Activated naive CD8-positive, alpha-beta T cell treated with anti-CD3 and anti-CD28 coated beads, Interleukin-2, amount 10 ng/mL, durations not matched to agents 7 days and 5 days (primary cell): Measurements from ENCODE around the gene SAC3D1. TPM values are rescaled to one million over a fixed set of nuclear protein-coding genes. Genes with fewer than 3 reads are reported as not detected.

Source experiments
- ATAC-seq: fragments of 150-1000 bp; cut with Tn5 transposase; one replicate; pipeline ENCODE4 v1.10.0; 2021; ENCODE audit warnings: low read depth, moderate library complexity
- POLR2A ChIA-PET: fragments of 350-600 bp; sonication (Branson Sonifier 250); formaldehyde crosslinking; loops from one replicate; lab custom pipeline; 2021; ENCODE audit warnings: antibody characterized with exemption; lab: Charles Lee
- DNase-seq: peaks from one replicate; pipeline ENCODE4 v3.0.0; 2021
- H3K27ac Mint-ChIP-seq: one replicate; pipeline ENCODE4 v1.8.0; 2022; ENCODE audit warnings: mild to moderate bottlenecking, mixed read lengths
- H3K27me3 Mint-ChIP-seq: one replicate; pipeline ENCODE4 v1.8.0; 2022; ENCODE audit warnings: mild to moderate bottlenecking, moderate library complexity, mixed read lengths
- H3K36me3 Mint-ChIP-seq: one replicate; pipeline ENCODE4 v1.8.0; 2021; ENCODE audit warnings: mild to moderate bottlenecking, mixed read lengths
- H3K4me1 Mint-ChIP-seq: one replicate; pipeline ENCODE4 v1.8.0; 2021; ENCODE audit warnings: mixed read lengths
- H3K4me3 Mint-ChIP-seq: one replicate; pipeline ENCODE4 v1.8.0; 2022; ENCODE audit warnings: mild to moderate bottlenecking, moderate library complexity, mixed read lengths
- H3K9me3 Mint-ChIP-seq: one replicate; pipeline ENCODE4 v1.8.0; 2021; ENCODE audit warnings: mixed read lengths
- total RNA-seq, 2 experiments: library from RNA; stranded (reverse); gene quantifications; one replicate each; pipeline ENCODE4 v1.2.3, GENCODE V29; 2021

Gene SAC3D1
- total RNA-seq, 2 experiments from 2014 or later = 24.2 to 25.8 TPM

GRCh38 chr11:65071907-65072630, 31.1 kb downstream of the SAC3D1 start:
- Mint-ChIP-seq H3K4me3 (no peak overlapping the region), H3K36me3 (peaks cover 13% of the 10 kb centered on the region), H3K27ac (no peak overlapping the region), H3K4me1 (peaks cover 8% of the 10 kb centered on the region), H3K9me3 (no peaks in the 10 kb centered on the region), H3K27me3 (no peaks in the 10 kb centered on the region)
- POLR2A ChIA-PET = no interaction called here
- DNase-seq = no peak
- ATAC-seq = no peak

- H3K4me3 Mint-ChIP-seq = no peak overlapping the region
- POLR2A ChIA-PET = no interaction called here
- no peaks in the 10 kb centered on the region for H3K27me3 Mint-ChIP-seq
- peaks cover 12% of the 10 kb centered on the region for H3K4me1 Mint-ChIP-seq
- no peak overlapping the region for H3K27ac Mint-ChIP-seq
- peaks cover 15% of the 10 kb centered on the region for H3K36me3 Mint-ChIP-seq
- DNase-seq (no peak), ATAC-seq (no peak)
- H3K9me3 Mint-ChIP-seq = no peaks in the 10 kb centered on the region
Observed at GRCh38 chr11:65072631-65072966, 31.6 kb downstream of the SAC3D1 start.

GRCh38 chr11:65077451-65077850, 36.4 kb downstream of the SAC3D1 start:
- Mint-ChIP-seq H3K4me1 (peaks cover 44% of the 10 kb centered on the region), H3K27me3 (no peaks in the 10 kb centered on the region), H3K27ac (peak overlapping the region; percentile 21), H3K4me3 (no peak overlapping the region), H3K36me3 (peaks cover 38% of the 10 kb centered on the region), H3K9me3 (no peaks in the 10 kb centered on the region)
- POLR2A ChIA-PET = no interaction called here
- DNase-seq (no peak), ATAC-seq (no peak)

GRCh38 chr11:65078151-65078550, 37.1 kb downstream of the SAC3D1 start:
- Mint-ChIP-seq H3K4me1 (peaks cover 50% of the 10 kb centered on the region), H3K4me3 (peak overlapping the region; percentile 53), H3K9me3 (no peaks in the 10 kb centered on the region), H3K27me3 (no peaks in the 10 kb centered on the region), H3K27ac (peak overlapping the region; percentile 85), H3K36me3 (peaks cover 44% of the 10 kb centered on the region)
- ATAC-seq = peak; percentile 85
- POLR2A ChIA-PET = no interaction called here
- peak; percentile 76 for DNase-seq

GRCh38 chr11:65078786-65079342, 37.9 kb downstream of the SAC3D1 start:
- ATAC-seq (no peak), DNase-seq (no peak)
- Mint-ChIP-seq H3K9me3 (no peaks in the 10 kb centered on the region), H3K27ac (peak overlapping the region; percentile 85), H3K27me3 (no peaks in the 10 kb centered on the region), H3K36me3 (peaks cover 44% of the 10 kb centered on the region), H3K4me1 (peaks cover 51% of the 10 kb centered on the region), H3K4me3 (peak overlapping the region; percentile 53)
- POLR2A ChIA-PET = interaction anchor here (1.1 kb wide), 1 partner anchor 39 kb away, joined by 4 read pairs; no protein-coding TSS in a partner anchor

GRCh38 chr11:65083134-65083833, 42.3 kb downstream of the SAC3D1 start:
- ATAC-seq (peak; percentile 11), DNase-seq (no peak)
- H3K36me3 Mint-ChIP-seq = peaks cover 35% of the 10 kb centered on the region
- H3K4me3 Mint-ChIP-seq = peak overlapping the region; percentile 98
- POLR2A ChIA-PET = interaction anchor here (0.9 to 2.3 kb wide), 12 partner anchors 13 to 338 kb away, joined by 3 to 15 read pairs (median 4); partner anchors contain the start of genes ARL2, FAU, MRPL49 and PPP2R5B
- no peaks in the 10 kb centered on the region for H3K9me3 Mint-ChIP-seq
- peaks cover 46% of the 10 kb centered on the region for H3K4me1 Mint-ChIP-seq
- H3K27me3 Mint-ChIP-seq = no peaks in the 10 kb centered on the region
- peak overlapping the region; percentile 99 for H3K27ac Mint-ChIP-seq

- no peaks in the 10 kb centered on the region for H3K27me3 Mint-ChIP-seq
- peaks cover 41% of the 10 kb centered on the region for H3K4me1 Mint-ChIP-seq
- POLR2A ChIA-PET = interaction anchor here (1.0 to 2.3 kb wide), 9 partner anchors 12 to 337 kb away, joined by 3 to 15 read pairs (median 4); partner anchors contain the start of genes ARL2, FAU, MRPL49 and SAC3D1
- ATAC-seq (peak; percentile 83), DNase-seq (peak; percentile 100)
- peak within 1 kb of the TSS; percentile 98 for H3K4me3 Mint-ChIP-seq
- peak within 1 kb of the TSS; percentile 99 for H3K27ac Mint-ChIP-seq
- H3K36me3 Mint-ChIP-seq = peaks cover 34% of the 10 kb centered on the region
- H3K9me3 Mint-ChIP-seq = no peaks in the 10 kb centered on the region
Observed at GRCh38 chr11:65083834-65084597, 43.0 kb downstream of the SAC3D1 start, which contains the start of the genes CDCA5 and ZFPL1. Gene CDCA5, minus strand, starts transcription at chr11:65084040. Its CDS starts 62 bp downstream, at chr11:65083978. Gene ZFPL1, plus strand, starts transcription at chr11:65084222. Its CDS starts 477 bp downstream, at chr11:65084699.

- Mint-ChIP-seq H3K27me3 (no peaks in the 10 kb centered on the region), H3K9me3 (no peaks in the 10 kb centered on the region), H3K27ac (peak overlapping the region; percentile 99), H3K4me1 (peaks cover 39% of the 10 kb centered on the region), H3K4me3 (peak overlapping the region; percentile 98), H3K36me3 (peaks cover 36% of the 10 kb centered on the region)
- POLR2A ChIA-PET = interaction anchor here (0.8 to 2.2 kb wide), 4 partner anchors 12 to 178 kb away, joined by 3 to 13 read pairs (median 6); partner anchors contain the start of genes FAU, MRPL49, VPS51 and ZNHIT2
- DNase-seq = no peak
- ATAC-seq = no peak
Observed at GRCh38 chr11:65084598-65085375, 43.8 kb downstream of the SAC3D1 start.

- no peak for DNase-seq
- no peak for ATAC-seq
- peaks cover 31% of the 10 kb centered on the region for H3K36me3 Mint-ChIP-seq
- POLR2A ChIA-PET = interaction anchor here (0.8 to 2.2 kb wide), 3 partner anchors 11 to 177 kb away, joined by 3 to 13 read pairs (median 5); partner anchors contain the start of genes FAU, MRPL49 and VPS51
- peak overlapping the region; percentile 99 for H3K27ac Mint-ChIP-seq
- H3K27me3 Mint-ChIP-seq = no peaks in the 10 kb centered on the region
- H3K9me3 Mint-ChIP-seq = no peaks in the 10 kb centered on the region
- H3K4me1 Mint-ChIP-seq = peaks cover 36% of the 10 kb centered on the region
- peak overlapping the region; percentile 98 for H3K4me3 Mint-ChIP-seq
Observed at GRCh38 chr11:65085446-65085845, 44.4 kb downstream of the SAC3D1 start.

- DNase-seq = no peak
- H3K27me3 Mint-ChIP-seq = no peaks in the 10 kb centered on the region
- no peak overlapping the region for H3K27ac Mint-ChIP-seq
- peaks cover 24% of the 10 kb centered on the region for H3K4me1 Mint-ChIP-seq
- H3K36me3 Mint-ChIP-seq = peaks cover 21% of the 10 kb centered on the region
- POLR2A ChIA-PET = interaction anchor here (2.2 kb wide), 1 partner anchor 10 kb away, joined by 13 read pairs; the partner anchor contains the start of gene VPS51
- ATAC-seq = no peak
- H3K4me3 Mint-ChIP-seq = no peak overlapping the region
- H3K9me3 Mint-ChIP-seq = no peaks in the 10 kb centered on the region
Observed at GRCh38 chr11:65086809-65087208, 45.8 kb downstream of the SAC3D1 start.

- ATAC-seq (no peak), DNase-seq (no peak)
- Mint-ChIP-seq H3K27me3 (no peaks in the 10 kb centered on the region), H3K36me3 (peaks cover 18% of the 10 kb centered on the region), H3K27ac (no peak overlapping the region), H3K9me3 (no peaks in the 10 kb centered on the region), H3K4me1 (peaks cover 21% of the 10 kb centered on the region), H3K4me3 (no peak overlapping the region)
- POLR2A ChIA-PET = interaction anchor here (2.2 kb wide), 1 partner anchor 9 kb away, joined by 13 read pairs; the partner anchor contains the start of gene VPS51
Observed at GRCh38 chr11:65087216-65087615, 46.2 kb downstream of the SAC3D1 start.

GRCh38 chr11:65087827-65088226, 46.8 kb downstream of the SAC3D1 start:
- POLR2A ChIA-PET = no interaction called here
- no peak for ATAC-seq
- no peak overlapping the region for H3K27ac Mint-ChIP-seq
- H3K27me3 Mint-ChIP-seq = no peaks in the 10 kb centered on the region
- H3K4me3 Mint-ChIP-seq = no peak overlapping the region
- no peak for DNase-seq
- H3K9me3 Mint-ChIP-seq = no peaks in the 10 kb centered on the region
- peaks cover 15% of the 10 kb centered on the region for H3K36me3 Mint-ChIP-seq
- H3K4me1 Mint-ChIP-seq = peaks cover 16% of the 10 kb centered on the region
